Activated CD4-positive, alpha-beta memory T cell treated with anti-CD3 and anti-CD28 coated beads for 36 hours (primary cell): ENCODE results near the gene SOX10. TPM values are rescaled to one million over a fixed set of nuclear protein-coding genes. Genes with fewer than 3 reads are reported as not detected.
"Not testable (repeated sequence)": the region's sequence is repeated elsewhere in the genome, so short reads cannot be mapped to it uniquely, and the experiment has no call there.

Experiments used
- CTCF ChIA-PET: fragments of 350-600 bp; sonication (Branson Sonifier 250); formaldehyde crosslinking; loops from one replicate; lab custom pipeline; 2021; ENCODE audit warnings: antibody characterized with exemption, inconsistent platforms; lab: Charles Lee
- POLR2A ChIA-PET: fragments of 350-600 bp; sonication (Branson Sonifier 250); formaldehyde crosslinking; loops from one replicate; lab custom pipeline; 2021; ENCODE audit warnings: antibody characterized with exemption; lab: Charles Lee
- DNase-seq: peaks from one replicate; pipeline ENCODE4 v3.0.0-alpha.2; 2020
- H3K27ac Mint-ChIP-seq: one replicate; pipeline ENCODE4 v1.8.0; 2021; ENCODE audit warnings: mixed read lengths
- H3K27me3 Mint-ChIP-seq: one replicate; pipeline ENCODE4 v1.8.0; 2021; ENCODE audit warnings: mixed read lengths
- H3K36me3 Mint-ChIP-seq: one replicate; pipeline ENCODE4 v1.8.0; 2021; ENCODE audit warnings: mixed read lengths
- H3K4me1 Mint-ChIP-seq: one replicate; pipeline ENCODE4 v1.8.0; 2021; ENCODE audit warnings: low read depth, mixed read lengths
- H3K4me3 Mint-ChIP-seq: one replicate; pipeline ENCODE4 v1.8.0; 2021; ENCODE audit warnings: mild to moderate bottlenecking, mixed read lengths
- H3K9me3 Mint-ChIP-seq: one replicate; pipeline ENCODE4 v1.8.0; 2021; ENCODE audit warnings: mixed read lengths
- intact Hi-C: fragments of 100-400 bp; cut with micrococcal nuclease; formaldehyde crosslinking; loops from one replicate; pipeline ENCODE4 v1.15.1; 2023
- total RNA-seq, 2 experiments: library from RNA; stranded (reverse); gene quantifications; one replicate each; pipeline ENCODE4 v1.2.3, GENCODE V29; 2021

Gene SOX10
- total RNA-seq, 2 experiments from 2014 or later, result not detected

GRCh38 chr22:37976022-37976421 is 8.3 kb downstream of the SOX10 start:
- H3K27me3 Mint-ChIP-seq, H3K4me3 Mint-ChIP-seq, H3K27ac Mint-ChIP-seq, intact Hi-C loops, POLR2A ChIA-PET, DNase-seq, H3K36me3 Mint-ChIP-seq, H3K4me1 Mint-ChIP-seq, H3K9me3 Mint-ChIP-seq: not testable (repeated sequence)
- CTCF ChIA-PET, result interaction anchor here (0.8 kb wide), 1 partner anchor 10 kb away, joined by 3 read pairs; no protein-coding TSS in a partner anchor

- no peak overlapping the region for H3K4me3 Mint-ChIP-seq
- no peaks in the 10 kb centered on the region for H3K9me3 Mint-ChIP-seq
- DNase-seq, result no peak
- intact Hi-C loops, result no loop called here
- H3K27ac Mint-ChIP-seq, result no peak overlapping the region
- H3K36me3 Mint-ChIP-seq, result peaks cover 8% of the 10 kb centered on the region
- POLR2A ChIA-PET, result no interaction called here
- H3K4me1 Mint-ChIP-seq, result no peaks in the 10 kb centered on the region
- H3K27me3 Mint-ChIP-seq, result no peaks in the 10 kb centered on the region
- CTCF ChIA-PET, result no interaction called here
Observed at GRCh38 chr22:37975153-37975552, 9.2 kb downstream of the SOX10 start.

- ChIA-PET CTCF (no interaction called here), POLR2A (no interaction called here)
- Mint-ChIP-seq H3K27ac (no peak overlapping the region), H3K27me3 (no peaks in the 10 kb centered on the region), H3K4me3 (no peak overlapping the region), H3K9me3 (no peaks in the 10 kb centered on the region), H3K36me3 (peaks cover 12% of the 10 kb centered on the region), H3K4me1 (no peaks in the 10 kb centered on the region)
- DNase-seq, result no peak
- intact Hi-C loops, result no loop called here
Observed at GRCh38 chr22:37973271-37974170, 10.8 kb downstream of the SOX10 start.

GRCh38 chr22:37972527-37972926 is 11.8 kb downstream of the SOX10 start:
- Mint-ChIP-seq H3K36me3 (peaks cover 19% of the 10 kb centered on the region), H3K27me3 (no peaks in the 10 kb centered on the region), H3K4me1 (no peaks in the 10 kb centered on the region), H3K4me3 (no peak overlapping the region), H3K9me3 (no peaks in the 10 kb centered on the region), H3K27ac (no peak overlapping the region)
- CTCF ChIA-PET, result no interaction called here
- no peak for DNase-seq
- intact Hi-C loops, result no loop called here
- POLR2A ChIA-PET, result no interaction called here

GRCh38 chr22:37971475-37972434 is 12.6 kb downstream of the SOX10 start:
- H3K9me3 Mint-ChIP-seq, result no peaks in the 10 kb centered on the region
- intact Hi-C loops, result no loop called here
- no peak overlapping the region for H3K4me3 Mint-ChIP-seq
- H3K27ac Mint-ChIP-seq, result no peak overlapping the region
- peaks cover 21% of the 10 kb centered on the region for H3K36me3 Mint-ChIP-seq
- H3K27me3 Mint-ChIP-seq, result no peaks in the 10 kb centered on the region
- ChIA-PET CTCF (interaction anchor here (1.3 to 1.6 kb wide), 2 partner anchors 38 to 154 kb away, joined by 4 to 6 read pairs; no protein-coding TSS in a partner anchor), POLR2A (interaction anchor here (0.5 kb wide), 1 partner anchor 88 kb away, joined by 3 read pairs; no protein-coding TSS in a partner anchor)
- H3K4me1 Mint-ChIP-seq, result no peaks in the 10 kb centered on the region
- DNase-seq, result no peak

GRCh38 chr22:37970864-37971263 is 13.5 kb downstream of the SOX10 start:
- Mint-ChIP-seq H3K36me3 (peaks cover 22% of the 10 kb centered on the region), H3K9me3 (no peaks in the 10 kb centered on the region), H3K4me1 (no peaks in the 10 kb centered on the region), H3K4me3 (no peak overlapping the region), H3K27me3 (no peaks in the 10 kb centered on the region), H3K27ac (no peak overlapping the region)
- ChIA-PET CTCF (interaction anchor here (1.2 to 1.6 kb wide), 3 partner anchors 9 to 153 kb away, joined by 3 to 6 read pairs (median 4); no protein-coding TSS in a partner anchor), POLR2A (no interaction called here)
- DNase-seq, result no peak
- intact Hi-C loops, result no loop called here

GRCh38 chr22:37968452-37969251 is 15.7 kb downstream of the SOX10 start:
- H3K36me3 Mint-ChIP-seq, result peaks cover 26% of the 10 kb centered on the region
- POLR2A ChIA-PET, result no interaction called here
- CTCF ChIA-PET, result interaction anchor here (1.0 kb wide), 1 partner anchor 35 kb away, joined by 3 read pairs; no protein-coding TSS in a partner anchor

GRCh38 chr22:37967637-37968451 is 16.5 kb downstream of the SOX10 start:
- POLR2A ChIA-PET, result no interaction called here
- CTCF ChIA-PET, result interaction anchor here (0.7 to 4.0 kb wide), 4 partner anchors 13 to 150 kb away, joined by 3 to 29 read pairs (median 4); partner anchors contain the start of genes C22orf23 and POLR2F

More at GRCh38 chr22:37968452-37969251, 15.7 kb downstream of the SOX10 start:
- no peaks in the 10 kb centered on the region for H3K27me3 Mint-ChIP-seq
- no peak for DNase-seq
- H3K4me3 Mint-ChIP-seq, result no peak overlapping the region
- H3K9me3 Mint-ChIP-seq, result no peaks in the 10 kb centered on the region
- no peaks in the 10 kb centered on the region for H3K4me1 Mint-ChIP-seq
- intact Hi-C loops, result no loop called here
- no peak overlapping the region for H3K27ac Mint-ChIP-seq

GRCh38 chr22:37967147-37967546 is 17.2 kb downstream of the SOX10 start:
- ChIA-PET CTCF (interaction anchor here (0.7 to 4.0 kb wide), 4 partner anchors 13 to 150 kb away, joined by 3 to 29 read pairs (median 4); partner anchors contain the start of genes C22orf23 and POLR2F), POLR2A (no interaction called here)
- H3K4me3 Mint-ChIP-seq, result no peak overlapping the region

More at GRCh38 chr22:37967637-37968451, 16.5 kb downstream of the SOX10 start:
- Mint-ChIP-seq H3K4me3 (no peak overlapping the region), H3K9me3 (no peaks in the 10 kb centered on the region), H3K27me3 (no peaks in the 10 kb centered on the region), H3K36me3 (peaks cover 26% of the 10 kb centered on the region), H3K4me1 (no peaks in the 10 kb centered on the region), H3K27ac (no peak overlapping the region)
- no peak for DNase-seq
- intact Hi-C loops, result no loop called here

GRCh38 chr22:37965940-37966664 is 18.3 kb downstream of the SOX10 start:
- intact Hi-C loops, result loop anchor here (1.0 kb wide), 1 partner anchor 149 kb away; no protein-coding TSS in a partner anchor
- Mint-ChIP-seq H3K27ac (no peak overlapping the region), H3K4me1 (no peaks in the 10 kb centered on the region), H3K9me3 (no peaks in the 10 kb centered on the region), H3K36me3 (peaks cover 34% of the 10 kb centered on the region), H3K27me3 (no peaks in the 10 kb centered on the region), H3K4me3 (no peak overlapping the region)
- CTCF ChIA-PET, result interaction anchor here (0.6 to 4.0 kb wide), 23 partner anchors 9 to 150 kb away, joined by 3 to 29 read pairs (median 3); partner anchors contain the start of genes C22orf23, MICALL1, PICK1 and POLR2F
- DNase-seq, result no peak
- POLR2A ChIA-PET, result no interaction called here

More at GRCh38 chr22:37967147-37967546, 17.2 kb downstream of the SOX10 start:
- no peak overlapping the region for H3K27ac Mint-ChIP-seq
- no peak for DNase-seq
- H3K27me3 Mint-ChIP-seq, result no peaks in the 10 kb centered on the region
- no peaks in the 10 kb centered on the region for H3K9me3 Mint-ChIP-seq
- intact Hi-C loops, result no loop called here
- no peaks in the 10 kb centered on the region for H3K4me1 Mint-ChIP-seq
- H3K36me3 Mint-ChIP-seq, result peaks cover 29% of the 10 kb centered on the region
